Measurements from ENCODE around the gene SLC6A11.
A peak's percentile ranks its signal among the peaks of the same experiment; 100 is the strongest.

SLC6A11 gene

GRCh38 chr3:10954740-10955139, 138.7 kb downstream of the SLC6A11 start:
- DNase-seq (ENCODE audit: low read depth) = no peak

DNA sequence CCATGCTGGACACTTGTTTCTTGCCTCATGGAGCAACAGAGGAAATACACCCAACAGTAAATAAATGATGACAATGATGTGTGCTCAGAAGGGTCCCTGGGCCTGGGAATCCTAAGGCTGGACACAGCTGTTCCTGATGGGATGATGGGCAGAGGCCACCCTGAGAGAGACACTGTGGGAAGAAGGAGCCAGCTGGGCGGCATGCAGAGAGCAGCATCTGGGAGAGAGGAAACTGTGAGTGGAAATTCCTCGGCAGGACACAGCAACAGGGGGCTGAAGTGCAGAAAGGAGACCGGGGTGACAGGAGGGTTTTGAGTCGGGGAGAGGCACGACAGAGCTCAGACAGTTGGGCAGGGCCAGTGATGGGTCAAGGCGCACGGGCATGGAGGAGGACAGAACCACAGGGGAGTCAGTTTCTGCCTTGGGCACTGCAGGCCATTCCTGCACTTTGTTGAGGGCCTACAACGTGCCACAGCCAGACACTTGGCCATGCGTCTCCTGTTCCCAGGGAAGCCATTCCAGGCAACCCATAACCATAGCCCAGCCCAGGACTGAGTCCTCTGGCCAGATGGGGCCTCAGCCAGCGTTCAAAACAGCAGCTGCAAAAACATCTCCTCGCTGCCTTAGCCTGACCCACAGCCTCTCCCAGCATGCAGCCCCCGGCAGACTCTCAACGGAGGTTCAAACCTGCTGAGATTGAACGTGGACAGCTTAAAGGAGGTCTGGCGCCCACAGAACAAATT, 139.9 kb downstream of the SLC6A11 start:
- DNase-seq (ENCODE audit: low read depth) = no peak

- no peak for DNase-seq (ENCODE audit: low read depth)
Observed at GRCh38 chr3:10956531-10956930, 140.5 kb downstream of the SLC6A11 start.

GRCh38 chr3:10956986-10957385, 141.0 kb downstream of the SLC6A11 start:
- no peak for DNase-seq (ENCODE audit: low read depth)

DNA sequence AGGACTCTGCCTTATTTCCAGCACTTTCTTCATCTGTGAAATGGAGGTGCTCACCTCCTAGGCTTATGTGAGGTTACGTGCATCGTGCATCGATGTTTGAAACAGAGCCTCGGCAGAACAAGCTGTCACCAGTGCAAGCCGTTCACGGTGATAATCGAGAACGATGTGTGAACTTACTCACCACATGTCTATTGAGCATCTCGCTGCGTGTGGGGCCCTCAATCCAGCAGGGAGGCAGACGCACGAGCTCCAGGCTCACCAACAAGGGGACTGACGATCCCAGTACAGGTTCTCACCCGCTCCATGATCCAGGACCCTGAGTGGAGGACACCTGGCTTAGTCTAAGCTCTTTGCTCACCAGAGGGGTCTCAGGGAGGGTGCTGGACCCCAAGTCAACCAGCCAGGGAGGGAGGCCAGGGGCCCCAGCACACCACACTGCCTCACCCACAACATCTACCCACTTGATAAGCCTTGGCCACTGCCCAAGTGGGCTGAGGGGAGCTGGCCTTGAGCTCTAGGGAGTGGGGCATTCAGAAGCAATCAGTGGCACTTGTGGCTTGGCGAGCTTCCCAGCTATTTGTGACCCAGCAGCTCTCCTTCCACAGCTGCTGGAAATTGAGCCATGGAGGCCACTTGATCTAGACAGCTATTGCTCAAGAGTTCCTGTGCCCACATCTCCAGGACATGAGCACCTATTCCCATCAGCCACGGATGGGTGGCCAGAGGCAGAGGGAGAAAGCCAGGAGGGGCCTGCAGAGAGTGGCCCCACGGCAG, 142.1 kb downstream of the SLC6A11 start:
- DNase-seq (ENCODE audit: low read depth) = no peak

GRCh38 chr3:10960255-10960654, 144.2 kb downstream of the SLC6A11 start:
- DNase-seq (ENCODE audit: low read depth) = no peak

- no peak for DNase-seq (ENCODE audit: low read depth)
Observed at GRCh38 chr3:10961921-10962320, 145.9 kb downstream of the SLC6A11 start.

DNA sequence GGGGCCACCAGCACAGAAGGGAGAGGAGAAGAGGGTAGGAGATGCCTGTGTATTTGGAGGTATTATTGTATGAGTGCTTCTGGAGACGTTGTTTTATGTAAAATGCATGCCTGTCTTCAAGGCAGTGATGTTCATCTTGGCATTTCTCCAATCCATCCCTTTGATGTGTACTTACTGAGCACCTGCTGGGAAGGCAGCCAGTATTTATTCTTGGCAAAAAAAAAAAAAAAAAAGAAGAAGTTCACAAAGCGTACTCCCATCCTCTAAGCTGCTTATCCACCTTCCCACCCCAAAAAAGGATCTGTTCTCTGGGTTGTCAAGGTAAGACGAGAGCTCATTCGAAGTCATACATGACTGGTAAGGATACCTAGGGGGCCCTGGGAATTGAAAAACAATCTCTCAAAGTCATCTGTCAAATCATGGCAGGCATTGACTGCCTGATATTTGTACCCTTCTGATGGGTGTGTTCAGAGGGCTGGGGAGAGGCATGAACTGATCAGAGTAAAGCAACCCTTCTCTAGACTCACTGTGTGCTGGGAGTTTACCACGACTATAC, 146.5 kb downstream of the SLC6A11 start:
- no peak for DNase-seq (ENCODE audit: low read depth)

GRCh38 chr3:10964537-10965167, 148.6 kb downstream of the SLC6A11 start:
- no peak for DNase-seq (ENCODE audit: low read depth)

DNA sequence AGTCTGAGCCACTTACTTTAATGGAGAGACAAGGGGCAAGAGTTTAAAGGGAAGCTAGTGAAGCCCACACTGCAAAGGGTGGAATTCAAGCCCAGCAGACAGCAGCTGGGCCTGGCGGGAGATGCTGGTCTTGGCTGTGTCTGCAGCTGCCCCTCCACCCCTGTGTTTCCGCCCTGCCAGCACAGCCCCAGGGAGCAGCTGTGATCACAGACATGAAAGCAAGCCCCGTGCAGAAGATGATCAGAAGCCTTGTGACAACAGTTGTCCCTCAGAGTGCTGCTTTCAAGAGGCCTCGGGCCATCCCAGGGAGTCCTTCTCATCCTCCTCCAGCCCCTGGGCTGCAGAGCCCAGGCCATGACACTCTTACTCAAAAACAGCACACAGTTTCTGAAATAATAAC, 152.4 kb downstream of the SLC6A11 start:
- DNase-seq (ENCODE audit: low read depth) = no peak

GRCh38 chr3:10970306-10970960, 154.4 kb downstream of the SLC6A11 start:
- DNase-seq (ENCODE audit: low read depth) = no peak

DNA sequence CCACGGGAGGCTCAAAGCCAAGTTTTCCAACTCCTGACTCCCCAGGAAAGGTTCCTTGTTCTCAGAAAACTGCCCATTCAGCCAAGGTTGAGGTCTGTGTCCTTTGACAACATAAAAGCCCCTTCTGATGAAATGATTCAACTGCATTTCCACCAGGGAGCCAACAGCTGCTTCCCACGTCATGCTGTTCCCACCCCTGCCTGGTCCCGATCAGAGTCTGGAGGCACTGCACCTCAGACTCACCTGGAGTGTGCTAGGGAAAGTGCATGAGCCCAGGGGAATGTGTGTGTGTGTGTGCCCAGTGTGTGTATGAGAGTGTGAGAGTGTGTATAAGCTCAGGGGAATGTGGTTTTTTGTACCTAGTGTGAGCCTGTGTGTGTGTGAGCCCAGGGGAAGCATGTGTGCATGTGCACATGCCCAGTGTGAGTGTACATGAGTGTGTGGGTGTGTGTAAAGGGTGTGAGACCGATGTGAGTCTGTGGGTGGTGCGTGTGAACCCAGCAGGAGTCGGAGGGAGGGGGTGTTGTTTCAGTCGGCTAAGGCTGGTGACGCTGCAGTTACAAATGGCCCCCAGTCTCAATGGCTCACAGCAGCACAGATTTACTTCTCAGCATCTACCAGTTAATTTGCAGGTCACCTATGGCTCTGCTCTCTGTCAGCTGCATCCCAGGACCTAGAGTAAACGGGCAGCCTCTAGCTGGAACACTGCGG, 156.2 kb downstream of the SLC6A11 start:
- no peak for DNase-seq (ENCODE audit: low read depth)

DNA sequence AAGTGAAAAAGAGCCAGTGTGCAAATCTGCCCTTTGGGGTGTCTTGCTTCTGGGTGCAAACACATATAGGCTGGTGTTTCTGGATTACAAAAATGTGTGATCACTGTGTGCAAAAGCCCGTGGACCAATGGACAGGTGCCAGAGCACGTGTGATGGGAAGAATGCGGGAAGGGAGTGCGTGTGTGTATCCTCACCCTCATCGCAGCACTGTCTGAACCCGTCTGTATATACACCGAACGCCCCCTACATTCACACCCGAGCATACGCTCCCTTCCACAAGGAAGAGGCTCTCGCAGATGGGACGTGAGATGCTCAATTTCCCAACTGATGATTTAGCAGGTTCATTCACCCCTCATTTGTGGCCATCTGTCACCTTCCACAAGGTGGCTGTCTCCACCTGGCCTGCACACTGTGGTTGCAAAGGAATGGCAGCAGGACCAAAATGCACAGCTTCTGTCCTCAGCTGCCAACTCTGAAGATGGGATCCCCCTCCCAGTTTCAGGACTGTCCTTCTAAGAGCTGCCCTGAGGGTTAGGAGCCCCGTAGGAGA, 157.1 kb downstream of the SLC6A11 start:
- DNase-seq (ENCODE audit: low read depth) = no peak

DNA sequence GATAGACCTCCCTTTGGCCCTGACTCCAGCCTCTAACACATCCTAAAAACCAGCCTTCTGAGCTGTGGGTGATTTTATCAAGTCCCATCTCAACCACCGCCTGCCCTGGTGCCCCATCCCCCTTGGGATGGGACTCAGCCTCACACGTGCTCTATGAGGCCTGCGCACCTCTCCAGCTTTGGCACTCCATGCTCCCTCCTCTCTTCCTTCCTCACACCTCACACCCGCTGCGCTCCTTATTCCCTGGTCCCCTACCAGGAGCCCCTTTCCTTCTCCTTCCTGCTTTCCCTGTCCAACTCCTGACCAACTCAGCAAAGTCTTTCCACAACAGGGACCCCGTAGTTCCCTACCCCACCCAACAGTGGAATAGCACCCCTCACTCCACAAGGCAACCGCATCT, 158.1 kb downstream of the SLC6A11 start:
- no peak for DNase-seq (ENCODE audit: low read depth)

DNA sequence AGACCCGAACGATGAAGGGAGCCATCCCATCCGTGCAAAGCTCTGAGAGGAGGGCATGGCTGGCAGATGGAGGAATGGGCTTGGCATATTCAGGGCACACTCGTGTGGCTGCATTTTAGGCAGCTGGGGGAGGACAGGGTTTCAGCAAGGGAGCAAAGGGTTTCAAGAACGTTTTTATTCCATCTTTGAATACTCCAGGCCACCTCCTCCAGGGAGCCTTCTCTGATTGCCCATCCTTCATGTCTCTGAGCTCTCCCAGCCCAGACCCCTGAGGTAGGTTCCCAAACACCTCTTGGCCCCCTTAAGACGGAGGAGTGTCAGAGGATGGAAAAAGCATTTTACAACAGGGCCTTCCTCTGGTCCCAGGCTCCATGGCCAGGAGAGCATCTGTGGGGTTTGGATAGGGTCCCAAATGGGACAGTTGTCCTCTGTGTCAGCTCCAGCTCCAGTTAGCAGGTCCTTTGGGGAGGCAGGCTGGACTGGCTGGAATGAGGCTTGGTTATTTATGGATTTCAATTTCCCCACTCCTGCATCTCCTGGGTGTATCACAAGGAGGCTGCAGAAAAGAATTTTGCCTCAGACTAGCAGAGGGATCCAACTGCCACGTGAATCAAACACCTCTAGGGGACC, 158.8 kb downstream of the SLC6A11 start:
- DNase-seq (ENCODE audit: low read depth) = no peak

GRCh38 chr3:10975695-10976234, 159.7 kb downstream of the SLC6A11 start:
- DNase-seq (ENCODE audit: low read depth) = no peak

DNA sequence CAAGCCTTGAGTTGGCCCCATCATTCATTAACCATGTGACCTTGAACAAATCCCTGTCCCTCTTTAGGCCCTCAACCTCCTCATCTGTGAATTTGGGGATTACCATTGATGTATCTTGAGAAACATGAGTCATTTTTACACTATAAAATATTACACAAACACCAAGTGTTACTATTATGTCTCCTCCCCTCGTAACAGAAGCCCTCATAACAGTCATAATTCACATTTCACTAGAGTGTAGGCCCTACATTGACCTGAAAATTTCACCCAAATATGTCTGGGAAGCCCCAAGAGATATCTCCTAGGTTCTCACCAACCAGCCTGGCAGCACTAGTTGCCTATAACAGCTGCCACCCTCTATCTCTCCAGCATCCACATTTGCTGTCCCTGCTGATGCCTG, 160.7 kb downstream of the SLC6A11 start:
- DNase-seq (ENCODE audit: low read depth) = no peak

DNA sequence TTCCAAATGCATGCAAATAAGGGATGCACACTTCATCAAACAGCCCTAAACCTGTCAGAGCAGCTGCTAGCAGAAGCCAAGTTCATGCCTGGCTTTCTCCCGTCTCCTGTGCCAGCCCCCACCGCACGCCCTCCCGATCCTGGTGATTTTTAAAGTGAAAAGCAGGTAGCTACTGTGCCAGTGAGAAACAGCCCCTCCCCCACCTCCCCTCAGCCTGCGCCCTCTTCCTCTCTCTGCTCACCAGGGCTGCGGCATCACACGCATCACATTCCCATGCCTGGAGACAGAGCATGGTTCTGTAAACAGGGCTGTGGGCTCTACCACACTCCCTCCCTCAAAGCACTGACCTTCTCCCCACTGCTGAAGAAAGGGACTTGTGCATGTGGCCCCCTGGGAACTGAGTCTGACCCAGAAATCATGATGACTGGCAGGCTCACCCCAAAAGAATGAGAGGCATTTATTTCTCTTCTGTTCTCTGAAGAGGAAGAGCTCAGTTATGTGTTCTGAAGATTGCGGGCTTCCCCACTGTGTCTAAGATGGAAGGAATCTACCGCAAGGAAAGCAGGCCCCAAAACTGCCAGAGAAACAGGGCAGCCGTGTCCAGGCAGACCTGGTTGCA, 162.0 kb downstream of the SLC6A11 start:
- peak; percentile 25 for DNase-seq (ENCODE audit: low read depth)

GRCh38 chr3:10978956-10979355, 162.9 kb downstream of the SLC6A11 start:
- DNase-seq (ENCODE audit: low read depth) = no peak

- no peak for DNase-seq (ENCODE audit: low read depth)
Observed at GRCh38 chr3:10980312-10980711, 164.3 kb downstream of the SLC6A11 start.

Measured in stromal cell of bone marrow (primary cell).